GM10248 (cell line): ENCODE data around the gene MAML3.

Source experiments
- CTCF ChIA-PET: fragments of 300-600 bp; sonication (Branson Sonifier 250); formaldehyde crosslinking; extraction: SDS; loops from one replicate; lab custom pipeline; 2021; ENCODE audit warnings: antibody characterized with exemption; lab: Yijun Ruan, JAX
- POLR2A ChIA-PET: fragments of 350-650 bp; sonication (Branson Sonifier 250); formaldehyde crosslinking; extraction: SDS; loops from one replicate; lab custom pipeline; 2020; ENCODE audit warnings: antibody characterized with exemption; lab: Yijun Ruan, JAX
- DNase-seq: peaks from one replicate; pipeline ENCODE4 v3.0.0; 2012; ENCODE audit errors: extremely low spot score
- TF ChIP-seq, protein P1 (sequence below): IDR thresholded peaks from 2 replicates; pipeline ENCODE4 v1.5.1; 2012; ENCODE audit warnings: mild to moderate bottlenecking, low read depth; ENCODE audit errors: extremely low read depth, missing control alignments, control extremely low read depth

Gene MAML3

GRCh38 chr4:139907001-139907809 is 246.8 kb downstream of the MAML3 start:
- CTCF ChIA-PET: no interaction called here
- DNase-seq: no peak
- POLR2A ChIA-PET: no interaction called here
- TF ChIP-seq, protein P1, sequence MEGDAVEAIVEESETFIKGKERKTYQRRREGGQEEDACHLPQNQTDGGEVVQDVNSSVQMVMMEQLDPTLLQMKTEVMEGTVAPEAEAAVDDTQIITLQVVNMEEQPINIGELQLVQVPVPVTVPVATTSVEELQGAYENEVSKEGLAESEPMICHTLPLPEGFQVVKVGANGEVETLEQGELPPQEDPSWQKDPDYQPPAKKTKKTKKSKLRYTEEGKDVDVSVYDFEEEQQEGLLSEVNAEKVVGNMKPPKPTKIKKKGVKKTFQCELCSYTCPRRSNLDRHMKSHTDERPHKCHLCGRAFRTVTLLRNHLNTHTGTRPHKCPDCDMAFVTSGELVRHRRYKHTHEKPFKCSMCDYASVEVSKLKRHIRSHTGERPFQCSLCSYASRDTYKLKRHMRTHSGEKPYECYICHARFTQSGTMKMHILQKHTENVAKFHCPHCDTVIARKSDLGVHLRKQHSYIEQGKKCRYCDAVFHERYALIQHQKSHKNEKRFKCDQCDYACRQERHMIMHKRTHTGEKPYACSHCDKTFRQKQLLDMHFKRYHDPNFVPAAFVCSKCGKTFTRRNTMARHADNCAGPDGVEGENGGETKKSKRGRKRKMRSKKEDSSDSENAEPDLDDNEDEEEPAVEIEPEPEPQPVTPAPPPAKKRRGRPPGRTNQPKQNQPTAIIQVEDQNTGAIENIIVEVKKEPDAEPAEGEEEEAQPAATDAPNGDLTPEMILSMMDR: no peak

DNA sequence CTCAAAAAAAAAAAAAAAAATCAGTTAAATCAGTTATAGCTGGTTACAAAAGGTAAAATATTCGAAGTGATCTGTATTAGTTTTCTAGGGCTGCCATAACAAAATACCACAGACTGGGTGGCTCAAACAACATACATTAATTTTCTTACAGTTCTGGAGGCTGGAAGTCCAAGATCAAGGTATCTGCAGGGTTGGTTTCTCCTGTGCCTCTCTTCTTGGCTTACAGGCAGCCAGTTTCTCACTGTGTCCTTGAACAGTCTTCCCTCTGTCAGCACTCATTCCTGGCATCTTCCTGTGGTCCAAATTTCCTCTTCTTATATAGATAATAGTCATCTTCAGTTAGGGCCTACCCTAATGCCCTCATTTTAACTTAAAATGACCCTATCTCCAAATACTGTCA is 248.5 kb downstream of the MAML3 start:
- POLR2A ChIA-PET: no interaction called here
- CTCF ChIA-PET: no interaction called here
- TF ChIP-seq, protein P1: no peak

GRCh38 chr4:139904406-139904805 is 249.6 kb downstream of the MAML3 start:
- ChIA-PET CTCF (no interaction called here), POLR2A (no interaction called here)
- TF ChIP-seq, protein P1: no peak
- no peak for DNase-seq

More for the DNA sequence above, 248.5 kb downstream of the MAML3 start:
- no peak for DNase-seq

DNA sequence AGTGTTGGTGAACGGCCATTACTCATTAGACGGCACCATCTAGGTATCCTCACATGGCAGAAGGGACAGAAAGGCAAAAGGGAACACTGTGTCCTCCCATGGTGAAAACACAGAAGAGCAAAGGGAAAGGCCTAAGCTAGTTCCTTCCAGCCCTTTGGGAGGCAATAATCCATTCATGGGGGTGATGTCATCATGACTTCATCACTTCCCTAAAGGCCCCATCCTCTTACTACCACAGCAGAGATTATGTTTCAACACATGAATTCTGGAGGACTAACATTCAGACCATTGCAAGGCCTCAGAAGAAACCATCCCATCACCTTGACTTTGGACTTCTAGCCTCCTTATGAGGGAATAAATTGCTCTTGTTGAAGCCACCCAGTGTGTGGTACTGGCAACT is 250.1 kb downstream of the MAML3 start:
- TF ChIP-seq, protein P1: no peak
- ChIA-PET POLR2A (no interaction called here), CTCF (no interaction called here)
- no peak for DNase-seq

DNA sequence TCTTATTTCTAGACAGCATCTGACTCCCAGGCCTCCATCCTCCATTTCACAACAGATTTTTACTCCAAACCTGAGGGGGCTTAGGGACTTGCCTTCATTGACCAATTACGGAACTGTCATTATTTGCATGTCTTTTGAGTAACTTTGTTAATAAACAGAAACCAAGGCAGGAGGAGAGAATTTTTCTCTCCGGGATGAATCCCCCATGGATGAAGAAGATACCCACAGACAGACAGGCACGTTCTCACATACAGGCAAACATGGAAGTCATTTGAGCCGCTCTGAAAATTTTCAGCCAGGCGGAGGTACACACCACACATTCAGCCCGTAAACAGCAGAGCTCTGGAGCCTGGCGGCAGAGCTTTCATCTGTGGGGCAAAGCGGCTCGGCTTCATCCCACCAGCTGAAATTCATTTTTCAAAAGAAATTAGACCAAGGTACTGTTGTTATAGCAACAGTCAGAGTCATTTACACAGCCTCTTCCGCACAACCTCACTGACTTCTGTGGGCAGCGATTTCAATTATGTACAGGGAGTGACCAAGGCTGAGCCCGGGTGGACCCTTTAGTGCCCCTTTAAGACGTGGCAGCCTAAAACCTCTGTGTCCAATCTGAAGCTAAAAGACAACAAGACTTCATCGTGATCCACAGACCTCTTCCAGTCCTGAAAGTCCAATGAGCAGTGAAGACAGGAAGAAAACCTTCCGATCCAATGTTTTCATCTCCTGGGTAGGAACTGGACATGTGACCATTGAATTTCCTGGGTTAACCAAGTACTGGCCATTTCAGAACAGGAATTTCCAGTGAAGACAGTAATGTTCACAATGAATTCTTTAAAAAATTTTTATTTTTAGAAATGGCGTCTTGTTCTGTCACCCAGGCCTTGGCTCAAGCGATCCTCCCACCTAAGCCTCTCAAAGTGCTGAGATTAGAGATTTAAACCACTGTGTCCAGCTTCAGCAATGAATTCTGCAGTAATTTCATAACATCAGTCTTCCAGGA is 251.4 kb downstream of the MAML3 start:
- TF ChIP-seq, protein P1: no peak
- CTCF ChIA-PET: interaction anchor here (1.3 kb wide), 1 partner anchor 351 kb away, joined by 3 read pairs; no protein-coding TSS in a partner anchor
- POLR2A ChIA-PET: no interaction called here

More for the DNA sequence above, 251.4 kb downstream of the MAML3 start:
- no peak for DNase-seq
